Testis (tissue), 3 donors: ENCODE data around the gene FZD1. TPM values are rescaled to one million over a fixed set of nuclear protein-coding genes. Genes with fewer than 3 reads are reported as not detected.

Experiments used
- DNase-seq: peaks from one replicate; pipeline ENCODE4 v3.0.0-alpha.2; 2019
- H3K27ac ChIP-seq, 2 donors: fragments of 200-600 bp; sonication (generic); one replicate each; pipeline ENCODE4 v1.5.1; 2019
- H3K27me3 ChIP-seq: fragments of 200-600 bp; sonication (generic); one replicate; pipeline ENCODE4 v1.5.1; 2019
- H3K36me3 ChIP-seq: fragments of 200-600 bp; sonication (generic); one replicate; pipeline ENCODE4 v1.5.1; 2017; ENCODE audit warnings: low read depth; ENCODE audit errors: missing control alignments
- H3K4me1 ChIP-seq: fragments of 200-600 bp; sonication (generic); one replicate; pipeline ENCODE4 v1.5.1; 2019
- H3K4me3 ChIP-seq, 2 donors: fragments of 200-600 bp; sonication (generic); one replicate each; pipeline ENCODE4 v1.5.1; 2017 to 2019
- H3K9me3 ChIP-seq: fragments of 200-600 bp; sonication (generic); one replicate; pipeline ENCODE4 v1.5.1; 2017
- CTCF ChIP-seq, 3 experiments: fragments of 450-650 bp in 2 of 3; fragments of 200-600 bp in 1 of 3; sonication (generic) in 1 of 3; IDR thresholded peaks; one replicate each; pipeline ENCODE4 v1.5.1; 2016 to 2019; ENCODE audit warnings: antibody characterized with exemption in 3 of 3, mild to moderate bottlenecking in 2 of 3, moderate library complexity in 1 of 3
- POLR2A ChIP-seq: fragments of 450-650 bp; IDR thresholded peaks from one replicate; pipeline ENCODE4 v1.6.1; 2017; ENCODE audit warnings: antibody characterized with exemption, mild to moderate bottlenecking, moderate library complexity
- WGBS, 2 donors: methylation state at CpG; one replicate each; pipeline ENCODE4 v1.1.5; 2018; 5-methylcytosine and 5-hydroxymethylcytosine counted together
- intact Hi-C: fragments of 100-400 bp; cut with DNase I; formaldehyde crosslinking; loops from one replicate; pipeline ENCODE4 v1.15.1; 2023; ENCODE audit warnings: low total_unique reads
- polyA plus RNA-seq: library from polyadenylated mRNA; stranded (reverse); fragments of 350-450 nt; fragmentation: Illumina TruSeq; extraction: RNeasy Lipid Tissue Mini Kit (QIAGEN cat#74804); gene quantifications from one replicate; pipeline ENCODE4 v1.2.3, GENCODE V29; 2014; ENCODE audit warnings: low read depth, low replicate concordance; ENCODE audit not compliant: insufficient read depth
- total RNA-seq, 2 donors: library from RNA; depleted of rRNA; stranded (reverse); fragments of >200 nt; gene quantifications; one replicate each; pipeline ENCODE4 v1.2.3, GENCODE V29; 2016

The FZD1 gene
- total and polyA plus RNA-seq, 3 donors from 2014 or later = 5.9 to 9.5 (median 6.9) TPM

GRCh38 chr7:91291902-91292301, 27.7 kb downstream of the FZD1 start:
- Histone ChIP-seq H3K36me3 (no peaks in the 10 kb centered on the region), H3K27me3 (no peaks in the 10 kb centered on the region), H3K4me3 (no peak overlapping the region), H3K27ac (no peak overlapping the region), H3K9me3 (no peaks in the 10 kb centered on the region), H3K4me1 (peaks cover 11% of the 10 kb centered on the region)
- WGBS, 2 donors = 87 to 100% methylated on average over 1 of the region's 1 CpG
- intact Hi-C loops = no loop called here
- TF ChIP-seq POLR2A (no peak), CTCF (IDR thresholded peaks at IDR 0.05) (no peak)
- no peak for DNase-seq

DNA sequence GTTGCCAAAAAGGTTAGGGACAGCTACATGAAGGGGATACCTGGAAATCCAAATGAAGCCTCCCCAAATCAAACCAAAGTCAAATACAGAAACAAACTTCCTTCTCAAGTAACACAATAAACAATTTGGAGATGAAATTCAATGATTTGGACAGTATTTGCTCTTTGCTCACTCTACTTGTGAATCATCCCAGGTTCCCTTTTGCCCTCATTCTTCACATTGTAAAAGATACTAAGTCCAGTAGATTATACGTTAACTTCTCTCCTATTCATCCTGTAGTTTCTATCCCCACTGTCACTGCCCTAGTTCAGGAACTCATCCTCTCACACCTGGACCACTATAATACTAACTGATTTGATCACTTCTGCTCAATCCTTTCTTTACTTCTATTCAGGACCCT, 28.3 kb downstream of the FZD1 start:
- Histone ChIP-seq H3K27ac (no peak overlapping the region), H3K27me3 (no peaks in the 10 kb centered on the region), H3K36me3 (no peaks in the 10 kb centered on the region), H3K4me3 (no peak overlapping the region), H3K4me1 (peaks cover 11% of the 10 kb centered on the region), H3K9me3 (no peaks in the 10 kb centered on the region)
- TF ChIP-seq POLR2A (no peak), CTCF (IDR thresholded peaks at IDR 0.05) (no peak)
- 95 to 97% methylated on average over 1 of the region's 1 CpG for WGBS, 2 donors
- no peak for DNase-seq
- intact Hi-C loops = no loop called here

DNA sequence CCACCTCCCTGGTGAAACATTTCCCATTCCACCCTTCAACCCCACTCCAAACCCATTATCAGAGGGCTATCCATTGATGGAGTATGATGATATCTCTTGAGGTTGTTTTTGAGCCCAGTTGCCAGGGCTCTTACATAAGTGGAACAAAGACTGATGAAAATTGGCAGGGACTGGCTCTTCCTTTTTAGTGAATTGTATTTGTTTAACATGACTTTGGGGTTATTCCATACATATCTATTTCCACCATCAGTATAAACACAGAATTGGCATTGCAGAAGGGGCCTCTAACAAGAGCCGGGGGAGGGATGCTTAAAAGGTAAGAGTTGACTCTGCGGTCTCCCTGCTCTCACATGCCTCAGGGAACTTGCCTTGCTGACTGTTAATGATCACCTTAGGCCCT, 28.9 kb downstream of the FZD1 start:
- WGBS, 2 donors = 91 to 97% methylated on average over 2 of the region's 2 CpGs
- peaks cover 11% of the 10 kb centered on the region for H3K4me1 ChIP-seq
- no peaks in the 10 kb centered on the region for H3K9me3 ChIP-seq
- H3K4me3 ChIP-seq = no peak overlapping the region
- intact Hi-C loops = no loop called here
- DNase-seq = no peak
- no peak overlapping the region for H3K27ac ChIP-seq
- TF ChIP-seq POLR2A (no peak), CTCF (IDR thresholded peaks at IDR 0.05) (no peak)
- H3K27me3 ChIP-seq = no peaks in the 10 kb centered on the region
- no peaks in the 10 kb centered on the region for H3K36me3 ChIP-seq

DNA sequence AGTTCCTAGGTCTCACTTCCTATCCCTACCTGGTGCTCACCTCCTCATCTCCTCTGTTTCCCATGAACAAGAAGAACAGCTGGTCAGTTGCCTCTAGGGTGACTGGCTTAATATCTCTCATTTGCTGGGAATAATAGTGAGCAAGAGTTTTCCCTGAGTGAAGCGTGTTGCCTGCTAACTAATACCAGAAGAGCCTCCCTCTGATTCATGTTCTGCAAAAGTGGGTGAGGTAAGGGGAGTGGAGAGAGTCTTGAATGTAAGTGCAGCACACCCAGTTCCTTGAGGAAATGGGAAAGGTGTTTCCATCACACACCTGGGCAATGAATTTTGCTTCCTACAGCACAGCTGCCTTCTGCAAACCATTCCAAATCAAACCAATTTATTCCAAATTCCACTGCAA, 29.6 kb downstream of the FZD1 start:
- peaks cover 11% of the 10 kb centered on the region for H3K4me1 ChIP-seq
- no peaks in the 10 kb centered on the region for H3K9me3 ChIP-seq
- no peaks in the 10 kb centered on the region for H3K27me3 ChIP-seq
- intact Hi-C loops = no loop called here
- H3K27ac ChIP-seq = no peak overlapping the region
- WGBS, 2 donors = 95 to 100% methylated on average over 1 of the region's 1 CpG
- no peaks in the 10 kb centered on the region for H3K36me3 ChIP-seq
- no peak overlapping the region for H3K4me3 ChIP-seq
- no peak for DNase-seq
- no peak for TF ChIP-seq CTCF (IDR thresholded peaks at IDR 0.05)
- no peak for TF ChIP-seq POLR2A

GRCh38 chr7:91294639-91295220, 30.5 kb downstream of the FZD1 start:
- intact Hi-C loops = no loop called here

More at GRCh38 chr7:91294639-91295220, 30.5 kb downstream of the FZD1 start:
- Histone ChIP-seq H3K9me3 (no peaks in the 10 kb centered on the region), H3K27me3 (no peaks in the 10 kb centered on the region), H3K36me3 (no peaks in the 10 kb centered on the region), H3K4me3 (no peak overlapping the region), H3K4me1 (peaks cover 11% of the 10 kb centered on the region), H3K27ac (no peak overlapping the region)
- no peak for DNase-seq
- WGBS, 2 donors = 29 to 35% methylated on average over 6 of the region's 6 CpGs
- TF ChIP-seq CTCF (IDR thresholded peaks at IDR 0.05) = no peak
- TF ChIP-seq POLR2A = no peak
